Measurements from ENCODE around the gene PLEKHM2.

The PLEKHM2 gene

GRCh38 chr1:15703562-15703961 lies 19.4 kb downstream of the PLEKHM2 start:
- no peaks in the 10 kb centered on the region for H3K27me3 ChIP-seq
- peaks cover 0 to 16% (median 0%) of the 10 kb centered on the region in 3 donors for H3K36me3 ChIP-seq
- H3K27ac ChIP-seq: peak overlapping the region; percentile 82 to 91
- no peak for TF ChIP-seq CTCF (IDR thresholded peaks at IDR 0.05)
- peak; percentile 89 to 94 for DNase-seq
- intact Hi-C loops (cut with DNase I; ENCODE audit: low total_unique reads): no loop called here
- H3K9me3 ChIP-seq: no peaks in the 10 kb centered on the region
- peak overlapping the region in 1 of 2 donors; percentile 31 for H3K4me3 ChIP-seq
- peaks cover 0 to 71% (median 37%) of the 10 kb centered on the region in 4 donors for H3K4me1 ChIP-seq

- H3K9me3 ChIP-seq: no peaks in the 10 kb centered on the region
- H3K27ac ChIP-seq: peak overlapping the region; percentile 82 to 91
- H3K36me3 ChIP-seq: peaks cover 0 to 16% (median 0%) of the 10 kb centered on the region in 3 donors
- no peak for DNase-seq
- no peaks in the 10 kb centered on the region for H3K27me3 ChIP-seq
- TF ChIP-seq CTCF (IDR thresholded peaks at IDR 0.05): no peak
- intact Hi-C loops (cut with DNase I; ENCODE audit: low total_unique reads): no loop called here
- H3K4me1 ChIP-seq: peaks cover 0 to 77% (median 37%) of the 10 kb centered on the region in 4 donors
- H3K4me3 ChIP-seq: no peak overlapping the region
Measured at GRCh38 chr1:15704526-15705183, 20.5 kb downstream of the PLEKHM2 start.

- Histone ChIP-seq H3K9me3 (no peaks in the 10 kb centered on the region), H3K27me3 (no peaks in the 10 kb centered on the region), H3K27ac (peak overlapping the region; percentile 82 to 91), H3K4me1 (peaks cover 0 to 72% (median 33%) of the 10 kb centered on the region in 4 donors), H3K36me3 (peaks cover 0 to 16% (median 0%) of the 10 kb centered on the region in 3 donors), H3K4me3 (no peak overlapping the region)
- DNase-seq: no peak
- no peak for TF ChIP-seq CTCF (IDR thresholded peaks at IDR 0.05)
- intact Hi-C loops (cut with DNase I; ENCODE audit: low total_unique reads): no loop called here
Measured at GRCh38 chr1:15705184-15705566, 21.1 kb downstream of the PLEKHM2 start.

- Histone ChIP-seq H3K27me3 (no peaks in the 10 kb centered on the region), H3K27ac (peak overlapping the region in 1 of 2 donors; percentile 14), H3K36me3 (peaks cover 0 to 16% (median 0%) of the 10 kb centered on the region in 3 donors), H3K9me3 (no peaks in the 10 kb centered on the region), H3K4me3 (no peak overlapping the region), H3K4me1 (peaks cover 0 to 56% (median 28%) of the 10 kb centered on the region in 4 donors)
- no peak for DNase-seq
- intact Hi-C loops (cut with DNase I; ENCODE audit: low total_unique reads): no loop called here
- no peak for TF ChIP-seq CTCF (IDR thresholded peaks at IDR 0.05)
Measured at GRCh38 chr1:15706751-15707150, 22.6 kb downstream of the PLEKHM2 start.

- H3K27ac ChIP-seq: peak overlapping the region in 1 of 2 donors; percentile 14
- H3K27me3 ChIP-seq: no peaks in the 10 kb centered on the region
Measured at GRCh38 chr1:15707239-15707925, 23.3 kb downstream of the PLEKHM2 start.

More at GRCh38 chr1:15707239-15707925, 23.3 kb downstream of the PLEKHM2 start:
- intact Hi-C loops (cut with DNase I; ENCODE audit: low total_unique reads): no loop called here
- Histone ChIP-seq H3K4me3 (no peak overlapping the region), H3K4me1 (peaks cover 0 to 50% (median 26%) of the 10 kb centered on the region in 4 donors), H3K36me3 (peaks cover 0 to 16% (median 0%) of the 10 kb centered on the region in 3 donors), H3K9me3 (no peaks in the 10 kb centered on the region)
- DNase-seq: no peak
- no peak for TF ChIP-seq CTCF (IDR thresholded peaks at IDR 0.05)
